A673 (cell line): ENCODE data around the gene CASP7.

Experiments used
- EZH2 ChIP-seq: fragments of 200-600 bp; sonication (generic); IDR thresholded peaks from 2 replicates; pipeline ENCODE4 v1.6.1; 2017; ENCODE audit warnings: borderline replicate concordance, low read depth, mild to moderate bottlenecking, mixed read lengths, antibody characterized with exemption, low read length; ENCODE audit not compliant: poor library complexity, severe bottlenecking
- TF ChIP-seq, protein P1 (sequence below): fragments of 300-800, 200-600 bp; sonication (generic); conservative IDR thresholded peaks from 2 replicates; pipeline ENCODE4 v1.5.1; 2017; ENCODE audit warnings: low read depth, mild to moderate bottlenecking, antibody characterized with exemption, low read length, moderate library complexity, mixed read lengths

- TF ChIP-seq, protein P1, sequence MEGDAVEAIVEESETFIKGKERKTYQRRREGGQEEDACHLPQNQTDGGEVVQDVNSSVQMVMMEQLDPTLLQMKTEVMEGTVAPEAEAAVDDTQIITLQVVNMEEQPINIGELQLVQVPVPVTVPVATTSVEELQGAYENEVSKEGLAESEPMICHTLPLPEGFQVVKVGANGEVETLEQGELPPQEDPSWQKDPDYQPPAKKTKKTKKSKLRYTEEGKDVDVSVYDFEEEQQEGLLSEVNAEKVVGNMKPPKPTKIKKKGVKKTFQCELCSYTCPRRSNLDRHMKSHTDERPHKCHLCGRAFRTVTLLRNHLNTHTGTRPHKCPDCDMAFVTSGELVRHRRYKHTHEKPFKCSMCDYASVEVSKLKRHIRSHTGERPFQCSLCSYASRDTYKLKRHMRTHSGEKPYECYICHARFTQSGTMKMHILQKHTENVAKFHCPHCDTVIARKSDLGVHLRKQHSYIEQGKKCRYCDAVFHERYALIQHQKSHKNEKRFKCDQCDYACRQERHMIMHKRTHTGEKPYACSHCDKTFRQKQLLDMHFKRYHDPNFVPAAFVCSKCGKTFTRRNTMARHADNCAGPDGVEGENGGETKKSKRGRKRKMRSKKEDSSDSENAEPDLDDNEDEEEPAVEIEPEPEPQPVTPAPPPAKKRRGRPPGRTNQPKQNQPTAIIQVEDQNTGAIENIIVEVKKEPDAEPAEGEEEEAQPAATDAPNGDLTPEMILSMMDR: no peak
- TF ChIP-seq EZH2: no peak
Measured at GRCh38 chr10:113663142-113663541, 16.6 kb upstream of the CASP7 start.
